Measurements from ENCODE around the gene TAC3. TPM values are rescaled to one million over a fixed set of nuclear protein-coding genes. Genes with fewer than 3 reads are reported as not detected.
"Not testable (repeated sequence)": the region's sequence is repeated elsewhere in the genome, so short reads cannot be mapped to it uniquely, and the experiment has no call there.

TAC3 gene
- total and polyA plus RNA-seq, 7 experiments from 2014 or later = 0.49 to 1.1 (median 0.74) TPM; not detected in 3

GRCh38 chr12:56979628-56980027 lies 36.7 kb downstream of the TAC3 start:
- Mint-ChIP-seq H3K27me3 (peaks cover 0 to 4% (median 0%) of the 10 kb centered on the region in 5 donors), H3K4me1 (peaks cover 0 to 7% (median 0%) of the 10 kb centered on the region in 7 donors), H3K36me3 (peaks cover 0 to 17% (median 0%) of the 10 kb centered on the region in 5 donors), H3K27ac (no peak overlapping the region), H3K4me3 (no peak overlapping the region), H3K9me3 (peaks cover 0 to 6% (median 0%) of the 10 kb centered on the region in 11 donors)
- no peak for DNase-seq
- H3K36me3 ChIP-seq (ENCODE audit: control insufficient read depth in 2 of 3, insufficient read depth in 3 of 3, low read length in 3 of 3) = no peaks in the 10 kb centered on the region
- H3K4me3 ChIP-seq (ENCODE audit: low read length) = no peak overlapping the region
- H3K27ac ChIP-seq (ENCODE audit: low read depth, low read length) = no peak overlapping the region
- no peaks in the 10 kb centered on the region for H3K27me3 ChIP-seq (ENCODE audit: control insufficient read depth in 2 of 2, insufficient read depth in 2 of 2, low read length in 2 of 2)
- intact Hi-C loops (cut with micrococcal nuclease) = no loop called here
- H3K4me1 ChIP-seq (ENCODE audit: control insufficient read depth in 2 of 2, insufficient read depth in 2 of 2, low read length in 2 of 2) = no peaks in the 10 kb centered on the region
- CTCF ChIA-PET = interaction anchor here (0.6 kb wide), 1 partner anchor 267 kb away, joined by 3 read pairs; no protein-coding TSS in a partner anchor
- no peak for ATAC-seq
- POLR2A ChIA-PET = no interaction called here
- H3K9me3 ChIP-seq (ENCODE audit: control insufficient read depth in 2 of 3, low read length in 3 of 3) = no peaks in the 10 kb centered on the region

- Histone ChIP-seq H3K27me3 (ENCODE audit: control insufficient read depth in 2 of 2, insufficient read depth in 2 of 2, low read length in 2 of 2) (no peaks in the 10 kb centered on the region), H3K4me1 (ENCODE audit: control insufficient read depth in 2 of 2, insufficient read depth in 2 of 2, low read length in 2 of 2) (no peaks in the 10 kb centered on the region), H3K4me3 (ENCODE audit: low read length) (no peak overlapping the region), H3K36me3 (ENCODE audit: control insufficient read depth in 2 of 3, insufficient read depth in 3 of 3, low read length in 3 of 3) (no peaks in the 10 kb centered on the region), H3K9me3 (ENCODE audit: control insufficient read depth in 2 of 3, low read length in 3 of 3) (no peaks in the 10 kb centered on the region), H3K27ac (ENCODE audit: low read depth, low read length) (no peak overlapping the region)
- Mint-ChIP-seq H3K36me3 (peaks cover 0 to 17% (median 0%) of the 10 kb centered on the region in 5 donors), H3K4me1 (peaks cover 0 to 2% (median 0%) of the 10 kb centered on the region in 7 donors), H3K4me3 (no peak overlapping the region), H3K9me3 (peaks cover 0 to 6% (median 0%) of the 10 kb centered on the region in 11 donors), H3K27ac (peak overlapping the region in 1 of 9 donors; percentile 4), H3K27me3 (peaks cover 0 to 4% (median 0%) of the 10 kb centered on the region in 5 donors)
- ChIA-PET POLR2A (no interaction called here), CTCF (interaction anchor here (0.6 kb wide), 1 partner anchor 268 kb away, joined by 3 read pairs; no protein-coding TSS in a partner anchor)
- no peak for DNase-seq
- no peak for ATAC-seq
- intact Hi-C loops (cut with micrococcal nuclease) = no loop called here
Observed at GRCh38 chr12:56978397-56979138, 37.8 kb downstream of the TAC3 start.

GRCh38 chr12:56977361-56977760 lies 39.0 kb downstream of the TAC3 start:
- DNase-seq; ATAC-seq; H3K4me3 ChIP-seq (ENCODE audit: low read length); H3K9me3 ChIP-seq (ENCODE audit: control insufficient read depth in 2 of 3, low read length in 3 of 3); H3K4me3 Mint-ChIP-seq; H3K4me1 ChIP-seq (ENCODE audit: control insufficient read depth in 2 of 2, insufficient read depth in 2 of 2, low read length in 2 of 2); H3K27me3 ChIP-seq (ENCODE audit: control insufficient read depth in 2 of 2, insufficient read depth in 2 of 2, low read length in 2 of 2); H3K9me3 Mint-ChIP-seq; H3K36me3 ChIP-seq (ENCODE audit: control insufficient read depth in 2 of 3, insufficient read depth in 3 of 3, low read length in 3 of 3); H3K27me3 Mint-ChIP-seq; intact Hi-C loops (cut with micrococcal nuclease); H3K4me1 Mint-ChIP-seq; CTCF ChIA-PET; H3K27ac ChIP-seq (ENCODE audit: low read depth, low read length); POLR2A ChIA-PET: not testable (repeated sequence)
- Mint-ChIP-seq H3K36me3 (peaks cover 0 to 17% (median 0%) of the 10 kb centered on the region in 5 donors), H3K27ac (peak overlapping the region in 1 of 9 donors; percentile 48)

- H3K36me3 ChIP-seq (ENCODE audit: control insufficient read depth in 2 of 3, insufficient read depth in 3 of 3, low read length in 3 of 3); H3K27me3 ChIP-seq (ENCODE audit: control insufficient read depth in 2 of 2, insufficient read depth in 2 of 2, low read length in 2 of 2); POLR2A ChIA-PET; DNase-seq; intact Hi-C loops (cut with micrococcal nuclease); H3K9me3 Mint-ChIP-seq; H3K4me1 Mint-ChIP-seq; H3K4me3 ChIP-seq (ENCODE audit: low read length); H3K27ac Mint-ChIP-seq; H3K4me3 Mint-ChIP-seq; H3K9me3 ChIP-seq (ENCODE audit: control insufficient read depth in 2 of 3, low read length in 3 of 3); H3K4me1 ChIP-seq (ENCODE audit: control insufficient read depth in 2 of 2, insufficient read depth in 2 of 2, low read length in 2 of 2); ATAC-seq; CTCF ChIA-PET; H3K27ac ChIP-seq (ENCODE audit: low read depth, low read length): not testable (repeated sequence)
- H3K27me3 Mint-ChIP-seq = peaks cover 0 to 31% (median 0%) of the 10 kb centered on the region in 5 donors
- H3K36me3 Mint-ChIP-seq = peaks cover 0 to 13% (median 0%) of the 10 kb centered on the region in 5 donors
Observed at GRCh38 chr12:56974224-56974623, 42.1 kb downstream of the TAC3 start.

- ATAC-seq; H3K36me3 Mint-ChIP-seq; H3K9me3 Mint-ChIP-seq; H3K9me3 ChIP-seq (ENCODE audit: control insufficient read depth in 2 of 3, low read length in 3 of 3); H3K4me1 ChIP-seq (ENCODE audit: control insufficient read depth in 2 of 2, insufficient read depth in 2 of 2, low read length in 2 of 2); H3K27ac ChIP-seq (ENCODE audit: low read depth, low read length); H3K4me3 ChIP-seq (ENCODE audit: low read length); H3K4me3 Mint-ChIP-seq; POLR2A ChIA-PET; DNase-seq; intact Hi-C loops (cut with micrococcal nuclease); H3K4me1 Mint-ChIP-seq; CTCF ChIA-PET; H3K36me3 ChIP-seq (ENCODE audit: control insufficient read depth in 2 of 3, insufficient read depth in 3 of 3, low read length in 3 of 3); H3K27me3 ChIP-seq (ENCODE audit: control insufficient read depth in 2 of 2, insufficient read depth in 2 of 2, low read length in 2 of 2); H3K27ac Mint-ChIP-seq: not testable (repeated sequence)
- peaks cover 0 to 29% (median 0%) of the 10 kb centered on the region in 5 donors for H3K27me3 Mint-ChIP-seq
Observed at GRCh38 chr12:56968910-56969309, 47.4 kb downstream of the TAC3 start.

- H3K36me3 Mint-ChIP-seq; H3K27me3 ChIP-seq (ENCODE audit: control insufficient read depth in 2 of 2, insufficient read depth in 2 of 2, low read length in 2 of 2); POLR2A ChIA-PET; H3K4me3 ChIP-seq (ENCODE audit: low read length); ATAC-seq; H3K4me1 Mint-ChIP-seq; H3K36me3 ChIP-seq (ENCODE audit: control insufficient read depth in 2 of 3, insufficient read depth in 3 of 3, low read length in 3 of 3); DNase-seq; H3K27ac ChIP-seq (ENCODE audit: low read depth, low read length); H3K4me1 ChIP-seq (ENCODE audit: control insufficient read depth in 2 of 2, insufficient read depth in 2 of 2, low read length in 2 of 2); H3K27ac Mint-ChIP-seq; H3K4me3 Mint-ChIP-seq; intact Hi-C loops (cut with micrococcal nuclease); H3K9me3 ChIP-seq (ENCODE audit: control insufficient read depth in 2 of 3, low read length in 3 of 3): not testable (repeated sequence)
- CTCF ChIA-PET = interaction anchor here (0.7 kb wide), 1 partner anchor 15 kb away, joined by 3 read pairs; no protein-coding TSS in a partner anchor
- Mint-ChIP-seq H3K27me3 (peaks cover 0 to 12% (median 0%) of the 10 kb centered on the region in 5 donors), H3K9me3 (peaks cover 0 to 20% (median 11%) of the 10 kb centered on the region in 11 donors)
Observed at GRCh38 chr12:56965997-56966642, 50.2 kb downstream of the TAC3 start.
